HEK293 (cell line): ENCODE results near the gene BATF3.

Experiments used
- HIC1 ChIP-seq: fragments of 450-650 bp; formaldehyde crosslinking; IDR thresholded peaks from 2 replicates; pipeline ENCODE4 v1.5.1; 2016; ENCODE audit warnings: missing biosample characterization, missing genetic modification characterization
- KLF1 ChIP-seq: fragments of 450-650 bp; formaldehyde crosslinking; IDR thresholded peaks from 2 replicates; pipeline ENCODE4 v1.5.1; 2016; ENCODE audit warnings: missing biosample characterization, missing genetic modification characterization
- MZF1 ChIP-seq: fragments of 450-650 bp; formaldehyde crosslinking; IDR thresholded peaks from 2 replicates; pipeline ENCODE4 v1.5.1; 2017; ENCODE audit warnings: missing biosample characterization, missing genetic modification characterization, borderline replicate concordance
- PRDM1 ChIP-seq: fragments of 450-650 bp; formaldehyde crosslinking; IDR thresholded peaks from 2 replicates; pipeline ENCODE4; 2016; ENCODE audit warnings: missing biosample characterization, missing genetic modification characterization
- PRDM10 ChIP-seq: fragments of 450-650 bp; formaldehyde crosslinking; IDR thresholded peaks from 2 replicates; pipeline ENCODE4 v1.5.1; 2016; ENCODE audit warnings: missing biosample characterization, missing genetic modification characterization
- PRDM4 ChIP-seq: fragments of 450-650 bp; formaldehyde crosslinking; IDR thresholded peaks from 2 replicates; pipeline ENCODE4 v1.5.1; 2017; ENCODE audit warnings: missing biosample characterization, missing genetic modification characterization
- PRDM6 ChIP-seq: fragments of 450-650 bp; formaldehyde crosslinking; IDR thresholded peaks from 2 replicates; pipeline ENCODE4 v1.5.1; 2017; ENCODE audit warnings: missing biosample characterization, missing genetic modification characterization
- SCRT1 ChIP-seq: fragments of 450-650 bp; formaldehyde crosslinking; IDR thresholded peaks from 2 replicates; pipeline ENCODE4 v1.5.1; 2016; ENCODE audit warnings: missing biosample characterization, missing genetic modification characterization, borderline replicate concordance
- SP3 ChIP-seq: fragments of 450-650 bp; formaldehyde crosslinking; IDR thresholded peaks from 2 replicates; pipeline ENCODE4 v1.5.1; 2016; ENCODE audit warnings: missing biosample characterization, missing genetic modification characterization
- SP7 ChIP-seq: fragments of 450-650 bp; formaldehyde crosslinking; IDR thresholded peaks from 2 replicates; pipeline ENCODE4 v1.5.1; 2016; ENCODE audit warnings: missing biosample characterization, missing genetic modification characterization
- YY2 ChIP-seq: fragments of 450-650 bp; formaldehyde crosslinking; IDR thresholded peaks from 2 replicates; pipeline ENCODE4 v1.5.1; 2016; ENCODE audit warnings: missing biosample characterization, missing genetic modification characterization
- ZBTB20 ChIP-seq: fragments of 450-650 bp; formaldehyde crosslinking; IDR thresholded peaks from 2 replicates; pipeline ENCODE4 v1.5.1; 2016; ENCODE audit warnings: missing biosample characterization, missing genetic modification characterization
- ZFHX2 ChIP-seq: fragments of 450-650 bp; formaldehyde crosslinking; conservative IDR thresholded peaks from 2 replicates; pipeline ENCODE4 v1.5.1; 2016; ENCODE audit warnings: missing biosample characterization, missing genetic modification characterization
- ZNF214 ChIP-seq: fragments of 450-650 bp; formaldehyde crosslinking; IDR thresholded peaks from 2 replicates; pipeline ENCODE4 v1.5.1; 2017; ENCODE audit warnings: missing biosample characterization, mild to moderate bottlenecking, missing genetic modification characterization, borderline replicate concordance
- ZNF221 ChIP-seq: fragments of 450-650 bp; formaldehyde crosslinking; IDR thresholded peaks from 2 replicates; pipeline ENCODE4 v1.5.1; 2017; ENCODE audit warnings: missing biosample characterization, missing genetic modification characterization, borderline replicate concordance
- ZNF223 ChIP-seq: fragments of 450-650 bp; formaldehyde crosslinking; IDR thresholded peaks from 2 replicates; pipeline ENCODE4 v1.5.1; 2016; ENCODE audit warnings: missing biosample characterization, missing genetic modification characterization
- ZNF23 ChIP-seq: fragments of 450-650 bp; formaldehyde crosslinking; IDR thresholded peaks from 2 replicates; pipeline ENCODE4 v1.5.1; 2016; ENCODE audit warnings: missing biosample characterization, missing genetic modification characterization, borderline replicate concordance
- ZNF274 ChIP-seq, 2 experiments: fragments of 200-500 bp in 1 of 2; fragments of 450-650 bp in 1 of 2; sonication (Bioruptor generic) in 1 of 2; formaldehyde crosslinking in 1 of 2; IDR thresholded peaks; 2 replicates each; pipeline versions ENCODE4 v1.5.1 to v1.6.1; 2014 to 2016; ENCODE audit warnings: borderline replicate concordance in 1 of 2, inconsistent platforms in 1 of 2, low read length in 1 of 2, missing biosample characterization in 1 of 2, missing genetic modification characterization in 1 of 2
- ZNF335 ChIP-seq: fragments of 450-650 bp; formaldehyde crosslinking; conservative IDR thresholded peaks from 2 replicates; pipeline ENCODE4 v1.5.1; 2016; ENCODE audit warnings: missing biosample characterization, missing genetic modification characterization
- ZNF362 ChIP-seq: fragments of 450-650 bp; formaldehyde crosslinking; IDR thresholded peaks from 2 replicates; pipeline ENCODE4 v1.5.1; 2016; ENCODE audit warnings: missing biosample characterization, missing genetic modification characterization
- ZNF391 ChIP-seq: fragments of 450-650 bp; formaldehyde crosslinking; IDR thresholded peaks from 2 replicates; pipeline ENCODE4 v1.5.1; 2016; ENCODE audit warnings: low read depth, missing biosample characterization, missing genetic modification characterization, borderline replicate concordance
- ZNF473 ChIP-seq: fragments of 450-650 bp; formaldehyde crosslinking; IDR thresholded peaks from 2 replicates; pipeline ENCODE4 v1.5.1; 2017; ENCODE audit warnings: missing biosample characterization, missing genetic modification characterization
- ZNF48 ChIP-seq: fragments of 450-650 bp; formaldehyde crosslinking; IDR thresholded peaks from 2 replicates; pipeline ENCODE4 v1.5.1; 2016; ENCODE audit warnings: missing biosample characterization, missing genetic modification characterization
- ZNF530 ChIP-seq: fragments of 450-650 bp; formaldehyde crosslinking; IDR thresholded peaks from 2 replicates; pipeline ENCODE4 v1.5.1; 2016; ENCODE audit warnings: low read depth, missing biosample characterization, missing genetic modification characterization
- ZNF548 ChIP-seq: fragments of 450-650 bp; formaldehyde crosslinking; IDR thresholded peaks from 2 replicates; pipeline ENCODE4 v1.5.1; 2016; ENCODE audit warnings: missing biosample characterization, missing genetic modification characterization
- ZNF747 ChIP-seq: fragments of 450-650 bp; formaldehyde crosslinking; IDR thresholded peaks from 2 replicates; pipeline ENCODE4 v1.5.1; 2016; ENCODE audit warnings: missing biosample characterization, missing genetic modification characterization
- ZNF777 ChIP-seq: fragments of 450-650 bp; formaldehyde crosslinking; IDR thresholded peaks from 2 replicates; pipeline ENCODE4 v1.5.1; 2017; ENCODE audit warnings: missing biosample characterization, missing genetic modification characterization, borderline replicate concordance
- ZSCAN30 ChIP-seq: fragments of 450-650 bp; IDR thresholded peaks from 2 replicates; pipeline ENCODE4 v1.5.1; 2018; ENCODE audit warnings: missing biosample characterization, mild to moderate bottlenecking, missing genetic modification characterization, moderate library complexity

BATF3 gene

GRCh38 chr1:212689758-212690529 is 9.7 kb downstream of the BATF3 start (continued):
- TF ChIP-seq PRDM10 (tag by site-specific recombination) = no peak
- no peak for TF ChIP-seq PRDM4 (tag by site-specific recombination)
- TF ChIP-seq ZNF747 (tag by site-specific recombination) = no peak
- no peak for TF ChIP-seq SP7 (tag by site-specific recombination)
- no peak for TF ChIP-seq ZSCAN30 (tag by site-specific recombination)
- TF ChIP-seq ZNF777 (tag by site-specific recombination) = no peak
- TF ChIP-seq ZNF548 = no peak
- no peak for TF ChIP-seq ZNF362
- peak; percentile 31; the same call in 1 of the 2 replicates for TF ChIP-seq YY2 (tag by site-specific recombination)
- TF ChIP-seq ZNF23 (tag by site-specific recombination) = 0 out of 2 replicates have a peak, but pooled peaks have one; percentile 24
- TF ChIP-seq ZBTB20 (tag by site-specific recombination) = no peak
- TF ChIP-seq PRDM6 = no peak
- no peak for TF ChIP-seq ZNF391 (tag by site-specific recombination)
- TF ChIP-seq SP3 (tag by site-specific recombination) = no peak
- peak; percentile 84 for TF ChIP-seq PRDM1 (tag by site-specific recombination)
- TF ChIP-seq ZNF223 (tag by site-specific recombination) = no peak
- TF ChIP-seq HIC1 (tag by site-specific recombination) = no peak
- no peak for TF ChIP-seq SCRT1 (tag by site-specific recombination)
- TF ChIP-seq KLF1 (tag by site-specific recombination) = no peak
- TF ChIP-seq ZNF274 (IDR thresholded peaks at IDR 0.05; ENCODE audit: low read length) = no peak
- TF ChIP-seq ZNF274 (tag by site-specific recombination; IDR thresholded peaks at IDR 0.05; ENCODE audit: borderline replicate concordance) = peak; percentile 64; the same call in 1 of the 2 replicates
- no peak for TF ChIP-seq ZFHX2 (tag by site-specific recombination)
- TF ChIP-seq ZNF335 (tag by site-specific recombination) = no peak
- TF ChIP-seq ZNF221 (tag by site-specific recombination) = no peak
- no peak for TF ChIP-seq ZNF530 (tag by site-specific recombination)
- no peak for TF ChIP-seq ZNF48 (tag by site-specific recombination)
- peak; percentile 74; the same call in 1 of the 2 replicates for TF ChIP-seq ZNF473 (tag by site-specific recombination)
- no peak for TF ChIP-seq MZF1 (tag by site-specific recombination)
- no peak for TF ChIP-seq ZNF214 (tag by site-specific recombination)
